GM18511 (cell line): ENCODE results near the gene FILIP1L.

Source experiments
- ATAC-seq: cut with Tn5 transposase; IDR thresholded peaks from one replicate; pipeline ENCODE4 v1.9.1; 2021; ENCODE audit warnings: mild to moderate bottlenecking, moderate library complexity; ENCODE audit not compliant: unreplicated experiment

Gene FILIP1L

GRCh38 chr3:99900248-99900647 lies 214.1 kb downstream of the FILIP1L start:
- ATAC-seq = no peak

GRCh38 chr3:99899603-99900002 lies 214.7 kb downstream of the FILIP1L start:
- no peak for ATAC-seq

- no peak for ATAC-seq
Measured at GRCh38 chr3:99896482-99896881, 217.8 kb downstream of the FILIP1L start.

- ATAC-seq = no peak
Measured at GRCh38 chr3:99895703-99896441, 218.4 kb downstream of the FILIP1L start.

GRCh38 chr3:99895131-99895696 lies 219.1 kb downstream of the FILIP1L start:
- ATAC-seq = no peak

- ATAC-seq = no peak
Measured at GRCh38 chr3:99892332-99892731, 222.0 kb downstream of the FILIP1L start.

- no peak for ATAC-seq
Measured at GRCh38 chr3:99891610-99892285, 222.6 kb downstream of the FILIP1L start.

- no peak for ATAC-seq
Measured at GRCh38 chr3:99885851-99886250, 228.4 kb downstream of the FILIP1L start.

GRCh38 chr3:99885085-99885484 lies 229.2 kb downstream of the FILIP1L start:
- no peak for ATAC-seq

- ATAC-seq = no peak
Measured at GRCh38 chr3:99884484-99884883, 229.8 kb downstream of the FILIP1L start.

GRCh38 chr3:99883693-99884092 lies 230.6 kb downstream of the FILIP1L start:
- ATAC-seq = no peak

- no peak for ATAC-seq
Measured at GRCh38 chr3:99883138-99883461, 231.2 kb downstream of the FILIP1L start.

GRCh38 chr3:99882436-99883137 lies 231.7 kb downstream of the FILIP1L start:
- ATAC-seq = no peak

GRCh38 chr3:99881121-99881524 lies 233.2 kb downstream of the FILIP1L start:
- no peak for ATAC-seq

- no peak for ATAC-seq
Measured at GRCh38 chr3:99879275-99879674, 235.0 kb downstream of the FILIP1L start.

GRCh38 chr3:99878005-99878404 lies 236.3 kb downstream of the FILIP1L start:
- ATAC-seq = peak; percentile 49

GRCh38 chr3:99877031-99877579 lies 237.2 kb downstream of the FILIP1L start:
- no peak for ATAC-seq

- ATAC-seq = peak; percentile 88
Measured at GRCh38 chr3:99875929-99876841, 238.1 kb downstream of the FILIP1L start.

- ATAC-seq = no peak
Measured at GRCh38 chr3:99875581-99875928, 238.7 kb downstream of the FILIP1L start.

- no peak for ATAC-seq
Measured at GRCh38 chr3:99874237-99875002, 239.9 kb downstream of the FILIP1L start.
